Measurements from ENCODE around the gene GSTA5.
"Not testable (repeated sequence)": the region's sequence is repeated elsewhere in the genome, so short reads cannot be mapped to it uniquely, and the experiment has no call there.

Gene GSTA5

DNA sequence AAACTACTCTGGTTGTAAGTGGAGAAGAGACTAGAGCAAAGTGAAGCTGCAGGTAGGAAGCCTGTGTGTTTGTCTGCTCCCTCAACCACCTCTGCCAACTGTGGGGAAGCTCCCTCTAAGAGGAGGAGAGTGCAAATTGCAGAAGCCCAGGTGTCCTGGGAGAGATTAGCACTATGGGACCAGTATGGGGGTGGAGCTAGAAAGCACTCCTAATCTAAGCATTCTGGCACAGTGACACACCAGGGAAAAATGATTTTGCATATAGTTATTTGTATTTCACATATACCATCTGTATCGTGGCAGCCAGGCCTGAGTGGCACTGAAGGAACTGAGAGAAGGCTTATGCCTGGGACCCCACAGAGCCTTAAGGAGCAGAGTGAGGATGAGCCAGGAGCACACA, 49.8 kb downstream of the GSTA5 start:
- TF ChIP-seq, protein P1, sequence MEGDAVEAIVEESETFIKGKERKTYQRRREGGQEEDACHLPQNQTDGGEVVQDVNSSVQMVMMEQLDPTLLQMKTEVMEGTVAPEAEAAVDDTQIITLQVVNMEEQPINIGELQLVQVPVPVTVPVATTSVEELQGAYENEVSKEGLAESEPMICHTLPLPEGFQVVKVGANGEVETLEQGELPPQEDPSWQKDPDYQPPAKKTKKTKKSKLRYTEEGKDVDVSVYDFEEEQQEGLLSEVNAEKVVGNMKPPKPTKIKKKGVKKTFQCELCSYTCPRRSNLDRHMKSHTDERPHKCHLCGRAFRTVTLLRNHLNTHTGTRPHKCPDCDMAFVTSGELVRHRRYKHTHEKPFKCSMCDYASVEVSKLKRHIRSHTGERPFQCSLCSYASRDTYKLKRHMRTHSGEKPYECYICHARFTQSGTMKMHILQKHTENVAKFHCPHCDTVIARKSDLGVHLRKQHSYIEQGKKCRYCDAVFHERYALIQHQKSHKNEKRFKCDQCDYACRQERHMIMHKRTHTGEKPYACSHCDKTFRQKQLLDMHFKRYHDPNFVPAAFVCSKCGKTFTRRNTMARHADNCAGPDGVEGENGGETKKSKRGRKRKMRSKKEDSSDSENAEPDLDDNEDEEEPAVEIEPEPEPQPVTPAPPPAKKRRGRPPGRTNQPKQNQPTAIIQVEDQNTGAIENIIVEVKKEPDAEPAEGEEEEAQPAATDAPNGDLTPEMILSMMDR (IDR thresholded peaks at IDR 0.05; ENCODE audit: low read length, missing control alignments), result no peak
- DNase-seq (ENCODE audit: low read depth), result no peak

DNA sequence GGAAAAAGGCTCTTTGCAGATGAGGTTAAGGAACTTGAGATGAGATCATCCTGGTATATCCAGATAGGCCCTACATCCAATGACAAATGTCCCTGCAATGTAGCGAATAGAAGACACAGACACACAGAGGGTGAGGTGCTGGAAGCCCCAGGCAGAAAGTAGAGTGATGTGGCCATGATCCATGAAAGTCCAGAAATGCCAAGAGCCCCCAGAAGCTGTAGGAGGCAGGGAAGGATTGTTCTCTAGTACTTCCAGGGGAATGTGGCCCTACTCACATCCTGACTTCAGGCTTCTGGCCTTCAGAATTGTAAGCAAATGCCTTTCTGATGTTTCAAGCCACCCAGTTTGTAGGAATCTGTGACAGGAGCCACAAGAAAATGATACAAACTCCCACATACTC, 51.0 kb downstream of the GSTA5 start:
- peak; percentile 1 for DNase-seq (ENCODE audit: low read depth)
- H3K4me3 ChIP-seq (replicated peaks; ENCODE audit: low read depth, low read length), result not testable (repeated sequence)

More for the DNA sequence above, 49.8 kb downstream of the GSTA5 start:
- H3K4me3 ChIP-seq (replicated peaks; ENCODE audit: low read depth, low read length), result no peak overlapping the region

DNA sequence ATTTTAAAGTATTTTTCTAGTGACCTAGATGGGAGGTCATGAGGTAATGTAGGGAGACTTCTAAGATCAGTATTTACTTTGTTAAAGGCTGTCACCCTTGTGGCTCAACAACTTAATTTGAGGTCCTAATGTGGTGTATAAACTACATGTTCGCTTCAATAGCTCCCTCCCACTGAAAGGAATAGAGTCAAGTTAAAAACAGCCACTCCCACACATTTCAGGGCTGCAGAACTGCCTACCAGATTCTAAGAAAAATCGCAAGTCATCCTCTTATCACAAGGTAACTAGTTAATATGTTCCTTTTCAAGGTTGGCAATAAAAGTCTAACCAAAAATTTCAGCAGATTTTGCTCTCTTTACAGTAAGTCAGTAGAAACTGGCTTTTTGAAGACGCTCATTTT, 52.1 kb downstream of the GSTA5 start:
- no peak overlapping the region for H3K4me3 ChIP-seq (replicated peaks; ENCODE audit: low read depth, low read length)
- peak; percentile 11 for DNase-seq (ENCODE audit: low read depth)
- TF ChIP-seq, protein P1 (IDR thresholded peaks at IDR 0.05; ENCODE audit: low read length, missing control alignments), result no peak

DNA sequence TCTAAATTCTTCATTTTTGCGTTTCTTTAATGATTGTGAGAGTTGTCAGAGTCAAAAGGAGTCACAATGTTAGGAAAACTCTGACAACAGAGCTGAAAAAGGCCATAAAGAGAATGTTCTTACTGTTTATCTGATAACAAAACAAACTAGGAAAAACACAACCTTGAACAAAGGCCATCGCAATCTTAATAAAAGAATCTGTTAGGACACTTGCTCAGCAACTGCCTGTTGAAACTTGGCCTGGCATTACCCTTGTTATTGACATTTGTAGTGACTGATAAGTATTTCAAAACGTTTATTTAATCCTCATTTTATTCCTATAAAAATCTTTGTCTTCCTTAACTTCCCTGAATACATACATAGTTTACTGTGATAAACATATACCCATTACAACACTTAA, 52.7 kb downstream of the GSTA5 start:
- no peak overlapping the region for H3K4me3 ChIP-seq (replicated peaks; ENCODE audit: low read depth, low read length)
- no peak for DNase-seq (ENCODE audit: low read depth)
- TF ChIP-seq, protein P1 (IDR thresholded peaks at IDR 0.05; ENCODE audit: low read length, missing control alignments), result no peak

DNA sequence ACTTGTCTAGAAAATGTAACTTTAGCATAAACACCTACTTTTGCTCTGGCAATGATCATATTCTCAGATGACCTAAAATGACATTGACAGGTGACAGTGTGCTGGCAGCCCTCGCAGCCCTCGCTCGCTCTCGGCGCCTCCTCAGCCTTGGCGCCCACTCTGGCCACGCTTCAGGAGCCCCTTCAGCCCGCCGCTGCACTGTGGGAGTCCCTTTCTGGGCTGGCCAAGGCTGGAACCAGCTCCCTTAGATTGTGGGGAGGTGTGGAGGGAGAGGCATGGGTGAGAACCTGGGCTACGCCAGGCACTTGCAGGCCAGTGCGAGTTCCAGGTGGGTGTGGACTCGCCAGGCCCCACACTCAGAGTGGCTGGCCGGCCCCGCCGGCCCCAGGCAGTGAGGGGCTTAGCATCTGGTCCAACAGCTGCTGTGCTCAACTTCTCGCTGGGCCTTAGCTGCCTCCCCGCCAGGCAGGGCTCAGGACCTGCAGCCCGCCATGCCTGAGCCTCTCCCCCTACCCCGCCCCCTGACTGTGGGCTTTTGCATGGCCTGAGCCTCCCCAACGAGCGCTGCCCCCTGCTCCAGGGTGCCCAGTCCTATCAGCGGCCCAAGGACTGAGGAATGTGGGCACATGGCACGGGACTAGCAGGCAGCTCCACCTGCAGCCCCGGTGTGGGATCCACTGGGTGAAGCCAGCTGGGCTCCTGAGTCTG, 54.2 kb downstream of the GSTA5 start:
- no peak overlapping the region for H3K4me3 ChIP-seq (replicated peaks; ENCODE audit: low read depth, low read length)
- no peak for DNase-seq (ENCODE audit: low read depth)
- TF ChIP-seq, protein P1 (IDR thresholded peaks at IDR 0.05; ENCODE audit: low read length, missing control alignments), result no peak

DNA sequence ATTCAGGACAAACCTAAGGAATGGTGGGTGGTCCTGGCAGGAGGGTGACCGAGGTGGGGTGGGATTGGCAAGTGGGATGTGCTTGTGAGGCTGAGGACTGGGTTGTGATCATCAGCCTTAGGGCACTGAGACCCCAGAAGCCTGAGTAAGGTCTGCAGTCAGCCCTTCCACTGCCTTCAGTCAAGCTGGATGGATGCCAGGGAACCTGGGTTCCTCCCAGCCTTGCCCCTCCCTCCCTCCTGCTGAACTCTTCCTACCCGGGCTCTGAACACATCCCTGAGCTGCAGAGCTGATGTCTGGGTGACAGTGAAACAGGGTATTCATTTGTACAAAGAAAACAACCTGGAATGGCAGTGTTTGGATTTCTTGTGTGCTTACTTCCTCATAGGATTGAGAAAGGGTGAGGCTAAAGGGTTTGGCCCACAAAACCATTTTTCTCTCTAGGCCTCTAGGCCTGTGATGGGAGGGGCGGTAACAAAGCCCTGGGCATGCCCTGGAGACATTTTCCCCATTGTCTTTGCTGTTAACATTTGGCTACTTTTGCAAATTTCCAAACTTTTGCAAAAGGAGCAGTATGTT, 57.8 kb downstream of the GSTA5 start:
- not testable (repeated sequence) for DNase-seq (ENCODE audit: low read depth); H3K4me3 ChIP-seq (replicated peaks; ENCODE audit: low read depth, low read length)

DNA sequence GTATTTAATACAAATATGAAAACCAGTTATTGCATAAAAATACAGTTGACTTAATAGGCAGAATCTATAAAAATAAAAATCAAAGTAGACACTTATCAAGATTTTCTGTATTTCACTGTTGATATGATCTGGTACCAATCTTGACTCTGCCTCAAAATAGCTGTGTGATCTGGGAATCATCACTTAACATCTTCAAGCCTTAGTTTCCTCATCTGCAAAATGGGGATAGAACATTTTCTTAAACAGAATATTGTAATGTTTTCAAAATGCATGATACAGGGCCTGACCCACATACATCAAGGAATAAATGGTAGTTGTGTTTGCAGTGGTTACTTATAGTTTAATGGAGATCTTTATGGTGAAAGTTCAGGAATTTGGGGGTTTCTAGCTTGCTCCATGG, 58.4 kb downstream of the GSTA5 start:
- H3K4me3 ChIP-seq (replicated peaks; ENCODE audit: low read depth, low read length); DNase-seq (ENCODE audit: low read depth): not testable (repeated sequence)
